Neural cell (in vitro differentiated cells): ENCODE measurements around the gene BCAP31. TPM values are rescaled to one million over a fixed set of nuclear protein-coding genes. Genes with fewer than 3 reads are reported as not detected.

Experiments
- H2AFZ ChIP-seq: fragments of 200-600, 300-800 bp; sonication (generic), shearing (Covaris generic); 2 replicates; pipeline ENCODE4 v1.6.0; 2014; ENCODE audit warnings: low read depth, mild to moderate bottlenecking, antibody characterized with exemption, low read length, moderate library complexity
- H3F3A ChIP-seq: fragments of 200-600 bp; shearing (Covaris generic); 2 replicates; pipeline ENCODE4 v1.6.1; 2016; ENCODE audit warnings: mild to moderate bottlenecking, moderate library complexity, mixed read lengths, antibody characterized with exemption, low read length; ENCODE audit not compliant: insufficient read depth, poor library complexity, severe bottlenecking
- H3K27ac ChIP-seq: fragments of 200-600, 300-800 bp; sonication (generic), shearing (Covaris generic); 2 replicates; pipeline ENCODE4 v1.5.1; 2014; ENCODE audit warnings: mild to moderate bottlenecking, low read length, moderate library complexity
- H3K27me3 ChIP-seq: fragments of 300-800, 200-600 bp; sonication (generic), shearing (Covaris generic); 2 replicates; pipeline ENCODE4 v1.6.0; 2014; ENCODE audit warnings: mild to moderate bottlenecking, low read depth, low read length, moderate library complexity; ENCODE audit not compliant: insufficient read depth
- H3K36me3 ChIP-seq: fragments of 300-800, 200-600 bp; sonication (generic), shearing (Covaris generic); 2 replicates; pipeline ENCODE4 v1.5.1; 2014; ENCODE audit warnings: mild to moderate bottlenecking, antibody characterized with exemption, low read length, moderate library complexity; ENCODE audit not compliant: insufficient read depth
- H3K4me2 ChIP-seq: fragments of 300-800, 200-600 bp; sonication (generic), shearing (Covaris generic); 2 replicates; pipeline ENCODE4 v1.6.0; 2014; ENCODE audit warnings: mild to moderate bottlenecking, low read length
- H3K4me3 ChIP-seq: fragments of 300-800, 200-600 bp; sonication (generic), shearing (Covaris generic); 2 replicates; pipeline ENCODE4 v1.5.1; 2014; ENCODE audit warnings: mild to moderate bottlenecking, low read length, moderate library complexity
- H3K79me2 ChIP-seq: fragments of 200-600 bp; shearing (Covaris generic); replicated peaks from 2 replicates; pipeline ENCODE4 v1.6.0; 2014; ENCODE audit warnings: mild to moderate bottlenecking, low read length, moderate library complexity; ENCODE audit not compliant: insufficient read depth
- H3K9ac ChIP-seq: fragments of 300-800, 200-600 bp; sonication (generic), shearing (Covaris generic); 2 replicates; pipeline ENCODE4 v1.6.1; 2016; ENCODE audit warnings: mild to moderate bottlenecking, low read length, mixed read lengths
- H3K9me2 ChIP-seq: fragments of 200-600 bp; shearing (Covaris generic); 2 replicates; pipeline ENCODE4 v1.6.1; 2016; ENCODE audit warnings: mild to moderate bottlenecking, low read length, mixed read lengths; ENCODE audit not compliant: insufficient read depth
- H3K9me3 ChIP-seq: fragments of 200-600, 300-800 bp; sonication (generic), shearing (Covaris generic); 2 replicates; pipeline ENCODE4 v1.6.1; 2016; ENCODE audit warnings: mild to moderate bottlenecking, mixed run types, low read length, moderate library complexity, mixed read lengths
- H4K20me1 ChIP-seq: fragments of 200-600 bp; shearing (Covaris generic); 2 replicates; pipeline ENCODE4 v1.6.1; 2016; ENCODE audit warnings: mild to moderate bottlenecking, mixed run types; ENCODE audit not compliant: insufficient read depth
- EP300 ChIP-seq: fragments of 450-650 bp; conservative IDR thresholded peaks from 2 replicates; pipeline ENCODE4 v1.6.1; 2014; ENCODE audit warnings: antibody characterized with exemption, mild to moderate bottlenecking, moderate library complexity; ENCODE audit not compliant: poor library complexity, severe bottlenecking
- EZH2 ChIP-seq: fragments of 200-600, 300-800 bp; shearing (Covaris generic), sonication (generic); IDR thresholded peaks from 2 replicates; pipeline ENCODE4 v1.6.1; 2014; ENCODE audit warnings: antibody characterized with exemption, low read length, borderline replicate concordance, mild to moderate bottlenecking; ENCODE audit not compliant: insufficient read depth, poor library complexity, severe bottlenecking
- POLR2AphosphoS5 ChIP-seq: IDR thresholded peaks from 2 replicates; pipeline ENCODE4 v1.6.1; 2012
- RAD21 ChIP-seq: fragments of 450-650 bp; conservative IDR thresholded peaks from 2 replicates; pipeline ENCODE4 v1.6.1; 2014; ENCODE audit warnings: antibody characterized with exemption, mild to moderate bottlenecking, moderate library complexity
- SMC3 ChIP-seq: fragments of 450-650 bp; conservative IDR thresholded peaks from 2 replicates; pipeline ENCODE4 v1.6.1; 2014; ENCODE audit warnings: antibody characterized with exemption, mild to moderate bottlenecking, moderate library complexity; ENCODE audit not compliant: poor library complexity
- TAF1 ChIP-seq: IDR thresholded peaks from 2 replicates; pipeline ENCODE4 v1.6.1; 2012; ENCODE audit warnings: low read depth
- polyA plus RNA-seq: library from polyadenylated mRNA; depleted of rRNA; stranded (reverse); fragments of >200 nt; gene quantifications from 2 replicates; pipeline ENCODE4 v1.2.3, GENCODE V29; 2014
- TF ChIP-seq, protein P1 (sequence below): IDR thresholded peaks from 2 replicates; pipeline ENCODE4 v1.6.1; 2012; ENCODE audit warnings: borderline replicate concordance
- TF ChIP-seq, protein P2 (sequence below): fragments of 450-650 bp; IDR thresholded peaks from 2 replicates; pipeline ENCODE4 v1.5.1; 2014; ENCODE audit warnings: antibody characterized with exemption, mild to moderate bottlenecking, moderate library complexity; ENCODE audit not compliant: poor library complexity, severe bottlenecking

BCAP31 gene
- polyA plus RNA-seq, 1 donor from 2014 or later, result 182 TPM

DNA sequence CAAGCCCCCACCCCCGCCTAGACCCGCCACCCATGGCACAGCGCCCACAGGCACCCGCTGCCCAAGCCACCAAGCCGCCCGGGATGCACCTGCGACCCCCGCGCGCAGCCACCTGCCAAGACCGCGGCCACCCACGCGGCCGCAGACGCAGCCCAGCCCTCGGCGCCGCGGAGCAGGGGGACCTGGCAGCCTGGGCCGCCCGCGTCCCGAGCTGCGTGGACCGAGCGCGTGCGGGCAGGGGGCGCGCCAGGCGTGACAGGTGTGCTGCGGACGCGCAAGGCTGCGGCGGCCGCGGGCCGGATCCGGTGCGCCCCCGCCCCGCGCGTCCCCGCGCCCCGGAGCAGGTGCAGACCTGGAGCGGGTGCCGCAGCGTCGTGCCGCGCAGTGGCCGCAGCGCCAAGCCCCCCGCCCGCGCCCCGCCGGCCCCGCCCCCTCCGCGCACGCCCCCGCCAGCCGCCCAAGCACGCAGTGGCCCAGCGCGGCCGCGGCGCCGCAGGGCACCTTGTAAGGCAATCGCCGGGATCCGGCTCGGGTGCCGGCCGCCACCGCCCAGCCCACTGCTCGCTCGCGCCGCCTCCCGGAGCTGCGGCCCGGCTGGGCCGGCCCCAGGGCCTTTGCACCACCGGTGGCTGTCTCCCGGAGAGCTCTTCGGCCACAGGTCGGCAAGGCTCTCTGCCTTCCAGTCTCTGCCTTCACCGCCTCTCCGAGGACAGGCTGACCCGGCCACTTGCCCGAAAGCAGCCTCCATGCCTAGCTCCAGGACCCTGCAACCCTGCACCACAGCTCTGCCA, 50.6 kb downstream of the BCAP31 start, which contains the start of gene PNCK:
TSS of gene PNCK (minus strand) at position 386 of the 791 bp plus-strand sequence. CDS start 737 bp downstream, outside the sequence.
- Histone ChIP-seq H3K4me3 (no peak within 1 kb of the TSS), H3K79me2 (no peaks in the 10 kb centered on the region), H3K9me2 (no peaks in the 10 kb centered on the region), H3K9ac (no peak within 1 kb of the TSS), H2AFZ (no peak within 1 kb of the TSS), H3K4me2 (no peak within 1 kb of the TSS), H3K27ac (no peak within 1 kb of the TSS), H3F3A (no peaks in the 10 kb centered on the region), H3K9me3 (no peaks in the 10 kb centered on the region), H4K20me1 (no peaks in the 10 kb centered on the region), H3K27me3 (no peaks in the 10 kb centered on the region), H3K36me3 (no peaks in the 10 kb centered on the region)
- TF ChIP-seq, protein P1, sequence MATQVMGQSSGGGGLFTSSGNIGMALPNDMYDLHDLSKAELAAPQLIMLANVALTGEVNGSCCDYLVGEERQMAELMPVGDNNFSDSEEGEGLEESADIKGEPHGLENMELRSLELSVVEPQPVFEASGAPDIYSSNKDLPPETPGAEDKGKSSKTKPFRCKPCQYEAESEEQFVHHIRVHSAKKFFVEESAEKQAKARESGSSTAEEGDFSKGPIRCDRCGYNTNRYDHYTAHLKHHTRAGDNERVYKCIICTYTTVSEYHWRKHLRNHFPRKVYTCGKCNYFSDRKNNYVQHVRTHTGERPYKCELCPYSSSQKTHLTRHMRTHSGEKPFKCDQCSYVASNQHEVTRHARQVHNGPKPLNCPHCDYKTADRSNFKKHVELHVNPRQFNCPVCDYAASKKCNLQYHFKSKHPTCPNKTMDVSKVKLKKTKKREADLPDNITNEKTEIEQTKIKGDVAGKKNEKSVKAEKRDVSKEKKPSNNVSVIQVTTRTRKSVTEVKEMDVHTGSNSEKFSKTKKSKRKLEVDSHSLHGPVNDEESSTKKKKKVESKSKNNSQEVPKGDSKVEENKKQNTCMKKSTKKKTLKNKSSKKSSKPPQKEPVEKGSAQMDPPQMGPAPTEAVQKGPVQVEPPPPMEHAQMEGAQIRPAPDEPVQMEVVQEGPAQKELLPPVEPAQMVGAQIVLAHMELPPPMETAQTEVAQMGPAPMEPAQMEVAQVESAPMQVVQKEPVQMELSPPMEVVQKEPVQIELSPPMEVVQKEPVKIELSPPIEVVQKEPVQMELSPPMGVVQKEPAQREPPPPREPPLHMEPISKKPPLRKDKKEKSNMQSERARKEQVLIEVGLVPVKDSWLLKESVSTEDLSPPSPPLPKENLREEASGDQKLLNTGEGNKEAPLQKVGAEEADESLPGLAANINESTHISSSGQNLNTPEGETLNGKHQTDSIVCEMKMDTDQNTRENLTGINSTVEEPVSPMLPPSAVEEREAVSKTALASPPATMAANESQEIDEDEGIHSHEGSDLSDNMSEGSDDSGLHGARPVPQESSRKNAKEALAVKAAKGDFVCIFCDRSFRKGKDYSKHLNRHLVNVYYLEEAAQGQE, result no peak
- no peak for TF ChIP-seq TAF1
- no peak for TF ChIP-seq SMC3
- TF ChIP-seq, protein P2, sequence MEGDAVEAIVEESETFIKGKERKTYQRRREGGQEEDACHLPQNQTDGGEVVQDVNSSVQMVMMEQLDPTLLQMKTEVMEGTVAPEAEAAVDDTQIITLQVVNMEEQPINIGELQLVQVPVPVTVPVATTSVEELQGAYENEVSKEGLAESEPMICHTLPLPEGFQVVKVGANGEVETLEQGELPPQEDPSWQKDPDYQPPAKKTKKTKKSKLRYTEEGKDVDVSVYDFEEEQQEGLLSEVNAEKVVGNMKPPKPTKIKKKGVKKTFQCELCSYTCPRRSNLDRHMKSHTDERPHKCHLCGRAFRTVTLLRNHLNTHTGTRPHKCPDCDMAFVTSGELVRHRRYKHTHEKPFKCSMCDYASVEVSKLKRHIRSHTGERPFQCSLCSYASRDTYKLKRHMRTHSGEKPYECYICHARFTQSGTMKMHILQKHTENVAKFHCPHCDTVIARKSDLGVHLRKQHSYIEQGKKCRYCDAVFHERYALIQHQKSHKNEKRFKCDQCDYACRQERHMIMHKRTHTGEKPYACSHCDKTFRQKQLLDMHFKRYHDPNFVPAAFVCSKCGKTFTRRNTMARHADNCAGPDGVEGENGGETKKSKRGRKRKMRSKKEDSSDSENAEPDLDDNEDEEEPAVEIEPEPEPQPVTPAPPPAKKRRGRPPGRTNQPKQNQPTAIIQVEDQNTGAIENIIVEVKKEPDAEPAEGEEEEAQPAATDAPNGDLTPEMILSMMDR, result no peak
- no peak for TF ChIP-seq POLR2AphosphoS5
- no peak for TF ChIP-seq RAD21
- no peak for TF ChIP-seq EZH2

DNA sequence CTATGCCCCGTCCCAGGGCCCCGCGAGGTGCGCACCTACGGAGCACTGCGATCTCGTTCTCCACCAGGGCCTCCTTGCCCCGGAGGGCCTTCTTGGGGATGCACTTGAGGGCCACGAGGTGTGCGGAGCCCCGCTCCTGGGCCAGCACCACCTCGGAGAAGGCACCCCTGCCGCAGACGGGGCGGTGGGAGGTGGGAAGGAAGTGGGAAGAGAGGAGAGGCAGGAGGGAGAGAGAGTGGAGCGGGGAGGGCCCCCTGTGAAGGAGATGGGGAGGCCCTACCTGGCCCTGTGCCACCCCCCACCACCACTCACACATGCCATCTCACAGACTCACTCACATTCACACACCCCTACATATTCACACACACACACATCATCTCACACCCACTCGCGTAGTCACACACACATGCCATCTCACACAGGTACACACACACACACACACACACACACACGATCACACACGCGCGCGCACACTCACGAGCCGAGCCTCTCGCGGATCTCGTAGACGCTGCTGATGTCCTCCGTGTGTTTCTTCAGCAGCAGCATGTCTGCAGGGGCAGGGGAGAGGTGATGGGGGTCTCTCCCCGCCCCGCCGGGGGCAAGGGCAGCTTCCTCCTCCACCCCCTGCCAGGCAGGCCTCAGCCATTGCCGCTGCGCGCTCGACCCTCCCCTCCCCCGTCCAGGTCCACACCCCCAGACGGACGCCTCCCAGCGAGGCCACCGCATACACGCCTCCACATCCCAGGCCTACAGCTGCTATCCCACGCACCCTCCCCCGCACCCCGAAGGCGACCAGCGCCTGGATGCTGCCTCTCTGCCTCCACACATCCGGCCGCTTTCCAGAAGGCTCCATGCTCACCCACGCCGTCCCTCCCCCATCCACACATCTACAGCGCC, 51.4 kb downstream of the BCAP31 start:
- Histone ChIP-seq H3F3A (no peaks in the 10 kb centered on the region), H3K27ac (no peak overlapping the region), H3K4me3 (no peak overlapping the region), H3K9ac (no peak overlapping the region), H2AFZ (no peak overlapping the region), H3K9me2 (no peaks in the 10 kb centered on the region), H4K20me1 (no peaks in the 10 kb centered on the region), H3K27me3 (no peaks in the 10 kb centered on the region), H3K9me3 (no peaks in the 10 kb centered on the region), H3K4me2 (no peak overlapping the region), H3K79me2 (no peaks in the 10 kb centered on the region), H3K36me3 (no peaks in the 10 kb centered on the region)
- TF ChIP-seq, protein P2, result no peak
- TF ChIP-seq TAF1 (no peak), EZH2 (no peak), EP300 (no peak), POLR2AphosphoS5 (no peak)
